Esophagus squamous epithelium (tissue), 4 donors: ENCODE measurements around the gene OSBPL9.

Source experiments
- CTCF ChIP-seq, 6 experiments: fragments of 450-650 bp in 4 of 6; fragments of 200-600 bp in 2 of 6; sonication (generic) in 2 of 6; IDR thresholded peaks; one replicate each; pipeline ENCODE4 v1.5.1; 2016 to 2019; ENCODE audit warnings: antibody characterized with exemption in 6 of 6, mild to moderate bottlenecking in 4 of 6, moderate library complexity in 4 of 6
- POLR2A ChIP-seq, 4 donors: fragments of 450-650 bp; IDR thresholded peaks; one replicate each; pipeline ENCODE4 v1.6.1; 2017; ENCODE audit warnings: antibody characterized with exemption in 4 of 4, mild to moderate bottlenecking in 4 of 4, moderate library complexity in 3 of 4

GRCh38 chr1:51686450-51686849 lies 69.6 kb downstream of the OSBPL9 start:
- TF ChIP-seq CTCF (IDR thresholded peaks at IDR 0.05) (no peak), POLR2A (IDR thresholded peaks at IDR 0.05) (no peak)
